Omental fat pad (tissue), 4 donors: ENCODE results near the gene PNMT. TPM values are rescaled to one million over a fixed set of nuclear protein-coding genes. Genes with fewer than 3 reads are reported as not detected.

Experiments
- ATAC-seq: fragments of 150-250 bp; one replicate; pipeline ENCODE4 v1.9.1; 2016; ENCODE audit warnings: mild to moderate bottlenecking, moderate library complexity; ENCODE audit not compliant: low FRiP score
- DNase-seq: peaks from one replicate; pipeline ENCODE4 v3.0.0-alpha.2; 2019; ENCODE audit warnings: low spot score
- total RNA-seq, 4 donors: library from RNA; depleted of rRNA; stranded (reverse); fragments of >200 nt; gene quantifications; one replicate each; pipeline ENCODE4 v1.1.0, GENCODE V29; 2016
- TF ChIP-seq, protein P1 (sequence below), 3 donors: fragments of 450-650 bp; IDR thresholded peaks; one replicate each; pipeline ENCODE4 v1.5.1; 2016 to 2017; ENCODE audit warnings: antibody characterized with exemption in 3 of 3, mild to moderate bottlenecking in 3 of 3, moderate library complexity in 2 of 3

Gene PNMT
- total RNA-seq, 4 donors from 2014 or later, result 0.44 to 16.7 (median 1.9) TPM

GRCh38 chr17:39648616-39649366 is 19.5 kb upstream of the PNMT start:
- no peak for ATAC-seq
- TF ChIP-seq, protein P1, sequence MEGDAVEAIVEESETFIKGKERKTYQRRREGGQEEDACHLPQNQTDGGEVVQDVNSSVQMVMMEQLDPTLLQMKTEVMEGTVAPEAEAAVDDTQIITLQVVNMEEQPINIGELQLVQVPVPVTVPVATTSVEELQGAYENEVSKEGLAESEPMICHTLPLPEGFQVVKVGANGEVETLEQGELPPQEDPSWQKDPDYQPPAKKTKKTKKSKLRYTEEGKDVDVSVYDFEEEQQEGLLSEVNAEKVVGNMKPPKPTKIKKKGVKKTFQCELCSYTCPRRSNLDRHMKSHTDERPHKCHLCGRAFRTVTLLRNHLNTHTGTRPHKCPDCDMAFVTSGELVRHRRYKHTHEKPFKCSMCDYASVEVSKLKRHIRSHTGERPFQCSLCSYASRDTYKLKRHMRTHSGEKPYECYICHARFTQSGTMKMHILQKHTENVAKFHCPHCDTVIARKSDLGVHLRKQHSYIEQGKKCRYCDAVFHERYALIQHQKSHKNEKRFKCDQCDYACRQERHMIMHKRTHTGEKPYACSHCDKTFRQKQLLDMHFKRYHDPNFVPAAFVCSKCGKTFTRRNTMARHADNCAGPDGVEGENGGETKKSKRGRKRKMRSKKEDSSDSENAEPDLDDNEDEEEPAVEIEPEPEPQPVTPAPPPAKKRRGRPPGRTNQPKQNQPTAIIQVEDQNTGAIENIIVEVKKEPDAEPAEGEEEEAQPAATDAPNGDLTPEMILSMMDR (IDR thresholded peaks at IDR 0.05), result no peak

GRCh38 chr17:39650121-39650579 is 18.1 kb upstream of the PNMT start:
- DNase-seq (no peak), ATAC-seq (no peak)
- TF ChIP-seq, protein P1 (IDR thresholded peaks at IDR 0.05), result no peak

More at GRCh38 chr17:39648616-39649366, 19.5 kb upstream of the PNMT start:
- DNase-seq, result no peak

- ATAC-seq, result no peak
- TF ChIP-seq, protein P1 (IDR thresholded peaks at IDR 0.05), result no peak
Observed at GRCh38 chr17:39651923-39652586, 16.2 kb upstream of the PNMT start.

GRCh38 chr17:39652587-39653315 is 15.5 kb upstream of the PNMT start:
- ATAC-seq (no peak), DNase-seq (no peak)
- TF ChIP-seq, protein P1 (IDR thresholded peaks at IDR 0.05), result no peak

More at GRCh38 chr17:39651923-39652586, 16.2 kb upstream of the PNMT start:
- no peak for DNase-seq

GRCh38 chr17:39653316-39653661 is 15.0 kb upstream of the PNMT start:
- TF ChIP-seq, protein P1 (IDR thresholded peaks at IDR 0.05), result no peak
- DNase-seq (no peak), ATAC-seq (no peak)

DNA sequence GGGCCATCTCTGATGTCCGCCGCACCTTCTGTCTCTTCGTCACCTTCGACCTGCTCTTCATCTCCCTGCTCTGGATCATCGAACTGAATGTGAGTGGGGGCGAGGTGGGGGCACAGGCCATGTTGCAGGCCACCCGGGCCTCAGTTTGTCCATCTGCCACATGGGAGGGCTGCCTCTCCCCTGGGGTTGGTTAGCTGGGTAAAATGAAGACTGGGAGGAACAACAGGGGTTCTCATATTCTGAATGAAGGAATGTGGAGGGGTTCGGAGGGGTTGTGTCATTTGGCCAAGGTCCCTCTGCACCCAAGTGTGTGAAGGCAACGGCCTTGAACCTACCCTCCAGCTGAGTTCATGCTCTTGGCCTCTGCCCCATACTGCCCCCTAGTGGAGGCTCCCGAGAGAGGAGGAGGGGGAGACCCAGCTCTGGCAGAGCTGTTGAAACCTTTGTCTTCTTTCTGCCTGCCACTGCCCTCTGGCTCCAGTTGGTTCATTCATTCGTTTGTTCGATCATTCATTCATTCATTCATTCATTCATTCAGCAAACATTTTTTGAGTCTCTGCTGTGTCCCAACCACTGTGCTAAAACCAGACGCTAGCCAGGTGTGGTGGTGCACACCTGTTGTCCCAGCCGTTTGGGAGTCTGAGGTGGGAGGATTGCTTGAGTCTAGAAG is 14.5 kb upstream of the PNMT start:
- DNase-seq, result peak; percentile 77
- ATAC-seq, result no peak
- TF ChIP-seq, protein P1 (IDR thresholded peaks at IDR 0.05), result peak in 1 of 3 donors; percentile 48
